Astrocyte (in vitro differentiated cells and primary cell): ENCODE data around the gene ADGRL1. TPM values are rescaled to one million over a fixed set of nuclear protein-coding genes. Genes with fewer than 3 reads are reported as not detected.

Experiments used
- DNase-seq: peaks from one replicate; pipeline ENCODE4 v3.0.0-alpha.2; 2010; ENCODE audit warnings: low read depth
- FAIRE-seq: peaks from 2 replicates; lab custom pipeline; 2011; peaks lifted over from hg19 to GRCh38; lab: Jason Lieb, UNC
- H2AFZ ChIP-seq: 2 replicates; pipeline ENCODE4 v1.6.0; 2012; ENCODE audit warnings: low read depth, low read length, inconsistent platforms
- H3K27ac ChIP-seq: 2 replicates; pipeline ENCODE4 v1.5.1; 2011; ENCODE audit warnings: low read depth, low read length, inconsistent platforms
- H3K27me3 ChIP-seq: 2 replicates; pipeline ENCODE4 v1.6.0; 2011; ENCODE audit warnings: low read length, inconsistent platforms; ENCODE audit not compliant: insufficient read depth
- H3K36me3 ChIP-seq: 2 replicates; pipeline ENCODE4 v1.5.1; 2011; ENCODE audit warnings: low read length, inconsistent platforms; ENCODE audit not compliant: insufficient read depth
- H3K4me1 ChIP-seq: 2 replicates; pipeline ENCODE4 v1.5.1; 2011; ENCODE audit warnings: low read length, inconsistent platforms; ENCODE audit not compliant: insufficient read depth
- H3K4me2 ChIP-seq: 2 replicates; pipeline ENCODE4 v1.6.0; 2012; ENCODE audit warnings: low read length, inconsistent platforms
- H3K4me3 ChIP-seq: 2 replicates; pipeline ENCODE4 v1.5.1; 2011; ENCODE audit warnings: low read depth, mild to moderate bottlenecking, low read length, inconsistent platforms; ENCODE audit not compliant: insufficient read depth
- H3K79me2 ChIP-seq: 2 replicates; pipeline ENCODE4 v1.6.0; 2012; ENCODE audit warnings: mild to moderate bottlenecking, low read length, inconsistent platforms; ENCODE audit not compliant: insufficient read depth
- H3K9ac ChIP-seq: 2 replicates; pipeline ENCODE4 v1.6.0; 2012; ENCODE audit warnings: mild to moderate bottlenecking, low read length, inconsistent platforms
- H3K9me3 ChIP-seq: 2 replicates; pipeline ENCODE4 v1.5.1; 2012; ENCODE audit warnings: low read depth, mild to moderate bottlenecking, low read length, inconsistent platforms; ENCODE audit not compliant: insufficient read depth
- H4K20me1 ChIP-seq: 2 replicates; pipeline ENCODE4 v1.6.0; 2012; ENCODE audit warnings: low read length, inconsistent platforms; ENCODE audit not compliant: insufficient read depth
- H3K27ac Mint-ChIP-seq: one replicate; pipeline ENCODE4 v1.8.0; 2021; ENCODE audit warnings: mild to moderate bottlenecking, mixed read lengths; ENCODE audit not compliant: unreplicated experiment
- H3K27me3 Mint-ChIP-seq: one replicate; pipeline ENCODE4 v1.8.0; 2021; ENCODE audit warnings: low read depth, mixed read lengths; ENCODE audit not compliant: unreplicated experiment
- H3K36me3 Mint-ChIP-seq: one replicate; pipeline ENCODE4 v1.8.0; 2021; ENCODE audit warnings: low read depth, mixed read lengths; ENCODE audit not compliant: unreplicated experiment
- H3K4me1 Mint-ChIP-seq: one replicate; pipeline ENCODE4 v1.8.0; 2021; ENCODE audit warnings: low read depth, mixed read lengths; ENCODE audit not compliant: unreplicated experiment
- H3K4me3 Mint-ChIP-seq: one replicate; pipeline ENCODE4 v1.8.0; 2021; ENCODE audit warnings: mild to moderate bottlenecking, moderate library complexity, mixed read lengths; ENCODE audit not compliant: unreplicated experiment
- H3K9me3 Mint-ChIP-seq: one replicate; pipeline ENCODE4 v1.8.0; 2021; ENCODE audit warnings: mild to moderate bottlenecking, mixed read lengths; ENCODE audit not compliant: unreplicated experiment
- EZH2 ChIP-seq: IDR thresholded peaks from 2 replicates; pipeline ENCODE4 v1.6.1; 2012; ENCODE audit warnings: mild to moderate bottlenecking, low read length, inconsistent platforms; ENCODE audit not compliant: insufficient read depth
- total RNA-seq: library from RNA; stranded (reverse); gene quantifications from 2 replicates; pipeline ENCODE4 v1.2.1, GENCODE V29; 2021
- TF ChIP-seq, protein P1 (sequence below): IDR thresholded peaks from 2 replicates; pipeline ENCODE4 v1.5.1; 2011; ENCODE audit warnings: low read depth, mild to moderate bottlenecking, inconsistent platforms, low read length, moderate library complexity; ENCODE audit not compliant: insufficient read depth

ADGRL1 gene
- total RNA-seq, 1 donor from 2014 or later = 40.9 TPM

DNA sequence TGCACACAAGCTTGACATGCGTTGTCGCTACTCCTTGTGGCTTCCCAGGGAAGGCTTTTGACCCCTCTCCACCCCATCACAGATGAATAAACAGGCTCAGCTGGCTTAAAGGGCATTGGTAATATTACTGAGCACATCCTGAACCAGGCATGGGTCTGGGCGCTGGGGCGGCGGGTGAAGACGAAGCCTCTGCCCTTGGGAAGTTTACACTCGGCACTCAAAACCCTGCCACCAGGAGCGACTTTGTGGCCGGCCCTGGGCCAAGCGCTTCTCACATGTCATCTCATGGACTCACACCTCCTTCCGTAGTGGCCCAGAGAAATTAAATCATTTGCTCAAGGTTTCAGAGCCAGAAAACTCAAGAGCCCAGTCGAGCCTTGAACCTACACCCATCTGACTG is 37.0 kb downstream of the ADGRL1 start:
- H3K27ac ChIP-seq = no peak overlapping the region
- TF ChIP-seq, protein P1, sequence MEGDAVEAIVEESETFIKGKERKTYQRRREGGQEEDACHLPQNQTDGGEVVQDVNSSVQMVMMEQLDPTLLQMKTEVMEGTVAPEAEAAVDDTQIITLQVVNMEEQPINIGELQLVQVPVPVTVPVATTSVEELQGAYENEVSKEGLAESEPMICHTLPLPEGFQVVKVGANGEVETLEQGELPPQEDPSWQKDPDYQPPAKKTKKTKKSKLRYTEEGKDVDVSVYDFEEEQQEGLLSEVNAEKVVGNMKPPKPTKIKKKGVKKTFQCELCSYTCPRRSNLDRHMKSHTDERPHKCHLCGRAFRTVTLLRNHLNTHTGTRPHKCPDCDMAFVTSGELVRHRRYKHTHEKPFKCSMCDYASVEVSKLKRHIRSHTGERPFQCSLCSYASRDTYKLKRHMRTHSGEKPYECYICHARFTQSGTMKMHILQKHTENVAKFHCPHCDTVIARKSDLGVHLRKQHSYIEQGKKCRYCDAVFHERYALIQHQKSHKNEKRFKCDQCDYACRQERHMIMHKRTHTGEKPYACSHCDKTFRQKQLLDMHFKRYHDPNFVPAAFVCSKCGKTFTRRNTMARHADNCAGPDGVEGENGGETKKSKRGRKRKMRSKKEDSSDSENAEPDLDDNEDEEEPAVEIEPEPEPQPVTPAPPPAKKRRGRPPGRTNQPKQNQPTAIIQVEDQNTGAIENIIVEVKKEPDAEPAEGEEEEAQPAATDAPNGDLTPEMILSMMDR = no peak
- H3K9ac ChIP-seq = no peak overlapping the region
- H3K9me3 Mint-ChIP-seq = no peaks in the 10 kb centered on the region
- H3K79me2 ChIP-seq = no peaks in the 10 kb centered on the region
- no peak overlapping the region for H3K4me2 ChIP-seq
- no peak overlapping the region for H3K4me3 Mint-ChIP-seq
- no peak for FAIRE-seq
- no peak overlapping the region for H2AFZ ChIP-seq
- no peaks in the 10 kb centered on the region for H3K27me3 Mint-ChIP-seq
- no peaks in the 10 kb centered on the region for H3K4me1 ChIP-seq
- no peak overlapping the region for H3K4me3 ChIP-seq
- H3K27me3 ChIP-seq = no peaks in the 10 kb centered on the region
- no peak overlapping the region for H3K27ac Mint-ChIP-seq
- no peaks in the 10 kb centered on the region for H3K9me3 ChIP-seq
- H3K36me3 ChIP-seq = no peaks in the 10 kb centered on the region
- no peak for DNase-seq
- H4K20me1 ChIP-seq = no peaks in the 10 kb centered on the region
- peaks cover 22% of the 10 kb centered on the region for H3K36me3 Mint-ChIP-seq
- peaks cover 3% of the 10 kb centered on the region for H3K4me1 Mint-ChIP-seq

DNA sequence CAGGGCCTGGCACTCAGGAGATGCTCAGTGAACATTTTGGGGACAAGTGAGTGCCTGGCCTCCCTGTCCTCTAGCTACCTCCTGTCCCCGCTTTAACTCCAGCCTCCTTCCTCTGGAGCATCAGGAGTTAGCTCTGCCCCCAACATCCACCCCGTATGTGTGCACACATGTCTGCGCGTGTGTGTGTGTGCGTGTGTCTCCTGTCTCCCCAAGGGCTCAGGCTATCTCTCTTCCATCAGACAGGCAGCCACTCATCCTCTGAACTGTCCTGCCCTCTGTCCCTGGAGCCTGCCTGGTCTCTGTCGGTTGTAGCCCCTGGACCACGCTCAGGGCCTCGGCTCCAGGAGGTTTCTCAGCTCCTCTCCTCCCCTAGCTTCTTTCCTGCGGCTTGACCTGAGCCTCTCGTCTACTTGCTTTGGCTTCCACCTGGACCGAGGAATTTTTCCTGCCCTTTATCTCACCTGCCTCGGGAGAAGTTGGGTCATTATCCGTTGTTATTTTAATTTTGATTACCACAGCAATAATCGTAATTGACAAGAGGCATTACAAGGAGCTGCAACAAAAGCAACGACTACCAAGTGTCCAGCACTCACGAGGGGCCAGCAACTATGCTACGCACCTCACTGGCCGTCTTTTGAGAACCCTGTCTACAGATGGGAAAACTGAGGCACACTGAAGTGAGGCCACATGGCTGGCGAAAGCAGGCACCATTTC is 37.6 kb downstream of the ADGRL1 start:
- H3K9me3 ChIP-seq = no peaks in the 10 kb centered on the region
- no peaks in the 10 kb centered on the region for H3K36me3 ChIP-seq
- peaks cover 22% of the 10 kb centered on the region for H3K36me3 Mint-ChIP-seq
- no peak overlapping the region for H3K27ac ChIP-seq
- no peaks in the 10 kb centered on the region for H3K4me1 ChIP-seq
- no peak overlapping the region for H3K4me2 ChIP-seq
- no peaks in the 10 kb centered on the region for H3K27me3 ChIP-seq
- H3K4me3 ChIP-seq = no peak overlapping the region
- H3K27ac Mint-ChIP-seq = no peak overlapping the region
- no peaks in the 10 kb centered on the region for H3K79me2 ChIP-seq
- DNase-seq (no peak), FAIRE-seq (no peak)
- H2AFZ ChIP-seq = no peak overlapping the region
- no peak for TF ChIP-seq EZH2
- TF ChIP-seq, protein P1 = no peak
- H3K4me1 Mint-ChIP-seq = peaks cover 3% of the 10 kb centered on the region
- no peak overlapping the region for H3K4me3 Mint-ChIP-seq
- no peaks in the 10 kb centered on the region for H3K9me3 Mint-ChIP-seq
- no peak overlapping the region for H3K9ac ChIP-seq
- no peaks in the 10 kb centered on the region for H3K27me3 Mint-ChIP-seq
- H4K20me1 ChIP-seq = no peaks in the 10 kb centered on the region

DNA sequence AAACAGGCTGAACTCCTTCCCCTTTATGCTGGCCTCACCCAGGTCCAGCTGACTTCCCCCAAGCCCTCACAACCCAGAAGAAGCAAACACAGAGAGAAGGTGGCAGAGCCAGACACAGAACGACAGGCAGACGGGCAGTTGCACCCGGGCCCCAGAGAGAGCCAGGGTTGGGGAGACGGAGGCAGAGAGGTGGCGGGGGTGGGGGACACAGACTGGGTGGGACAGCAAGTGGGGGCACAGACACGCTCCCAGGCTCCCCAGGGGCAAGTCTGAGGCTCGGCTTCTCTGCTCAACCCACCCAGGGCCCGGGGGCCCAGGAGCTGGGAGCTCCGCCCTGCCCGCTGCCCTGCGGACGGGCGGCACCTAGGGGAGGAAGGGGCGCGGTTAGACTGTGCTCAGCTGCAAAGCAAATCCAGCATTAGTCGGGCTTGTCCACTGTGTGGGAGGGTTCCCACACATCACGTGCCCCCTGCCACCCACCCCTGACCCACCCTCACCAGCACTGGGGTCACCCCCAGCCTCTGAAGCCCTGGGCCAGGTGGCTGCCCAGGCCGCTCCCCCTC is 38.3 kb downstream of the ADGRL1 start:
- H3K9me3 ChIP-seq = no peaks in the 10 kb centered on the region
- H3K27me3 Mint-ChIP-seq = no peaks in the 10 kb centered on the region
- FAIRE-seq = no peak
- peaks cover 25% of the 10 kb centered on the region for H3K36me3 Mint-ChIP-seq
- H3K27me3 ChIP-seq = no peaks in the 10 kb centered on the region
- no peak overlapping the region for H3K4me3 ChIP-seq
- no peak overlapping the region for H3K27ac Mint-ChIP-seq
- DNase-seq = no peak
- no peak overlapping the region for H3K9ac ChIP-seq
- TF ChIP-seq EZH2 = no peak
- TF ChIP-seq, protein P1 = no peak
- no peak overlapping the region for H3K4me3 Mint-ChIP-seq
- no peak overlapping the region for H2AFZ ChIP-seq
- H3K4me1 ChIP-seq = no peaks in the 10 kb centered on the region
- no peaks in the 10 kb centered on the region for H3K9me3 Mint-ChIP-seq
- H4K20me1 ChIP-seq = no peaks in the 10 kb centered on the region
- H3K4me2 ChIP-seq = no peak overlapping the region
- peaks cover 3% of the 10 kb centered on the region for H3K4me1 Mint-ChIP-seq
- no peaks in the 10 kb centered on the region for H3K79me2 ChIP-seq
- H3K36me3 ChIP-seq = no peaks in the 10 kb centered on the region
- H3K27ac ChIP-seq = no peak overlapping the region
